HuH-7 (cell line): ENCODE measurements around the gene PHF12.

ENCODE experiments used
- DNase-seq: peaks from one replicate; pipeline ENCODE4 v3.0.0; 2011; ENCODE audit warnings: low spot score

The PHF12 gene

GRCh38 chr17:28975031-28975430 is 23.7 kb upstream of the PHF12 start:
- no peak for DNase-seq

GRCh38 chr17:28974451-28974850 is 23.1 kb upstream of the PHF12 start:
- no peak for DNase-seq

- DNase-seq: no peak
Observed at GRCh38 chr17:28973425-28973824, 22.1 kb upstream of the PHF12 start.

- DNase-seq: no peak
Observed at GRCh38 chr17:28972437-28972836, 21.1 kb upstream of the PHF12 start.

GRCh38 chr17:28970879-28971278 is 19.6 kb upstream of the PHF12 start:
- DNase-seq: no peak

- DNase-seq: no peak
Observed at GRCh38 chr17:28969706-28970393, 18.5 kb upstream of the PHF12 start.

GRCh38 chr17:28968914-28969295 is 17.6 kb upstream of the PHF12 start:
- no peak for DNase-seq

GRCh38 chr17:28968231-28968913 is 17.1 kb upstream of the PHF12 start:
- no peak for DNase-seq

GRCh38 chr17:28967221-28968135 is 16.2 kb upstream of the PHF12 start:
- DNase-seq: no peak

GRCh38 chr17:28963841-28964240 is 12.5 kb upstream of the PHF12 start:
- no peak for DNase-seq

GRCh38 chr17:28963055-28963611 is 11.8 kb upstream of the PHF12 start:
- DNase-seq: no peak

GRCh38 chr17:28961391-28961790 is 10.1 kb upstream of the PHF12 start:
- no peak for DNase-seq

- DNase-seq: no peak
Observed at GRCh38 chr17:28960256-28961061, 9.1 kb upstream of the PHF12 start.

GRCh38 chr17:28959471-28959871 is 8.2 kb upstream of the PHF12 start:
- no peak for DNase-seq

GRCh38 chr17:28958820-28959455 is 7.6 kb upstream of the PHF12 start:
- no peak for DNase-seq

GRCh38 chr17:28957992-28958355 is 6.7 kb upstream of the PHF12 start:
- no peak for DNase-seq

GRCh38 chr17:28957277-28957991 is 6.1 kb upstream of the PHF12 start:
- no peak for DNase-seq

- no peak for DNase-seq
Observed at GRCh38 chr17:28956861-28957260, 5.5 kb upstream of the PHF12 start.

- no peak for DNase-seq
Observed at GRCh38 chr17:28956112-28956511, 4.8 kb upstream of the PHF12 start.

- DNase-seq: no peak
Observed at GRCh38 chr17:28955408-28955807, 4.1 kb upstream of the PHF12 start.

- no peak for DNase-seq
Observed at GRCh38 chr17:28954886-28955285, 3.6 kb upstream of the PHF12 start.
